ENCODE data around the gene PHETA1.

- TF ChIP-seq POLR2A (IDR thresholded peaks at IDR 0.05) (no peak), CTCF (IDR thresholded peaks at IDR 0.05) (no peak)
Observed at GRCh38 chr12:111366583-111366982, 2.3 kb downstream of the PHETA1 start.

All from testis (tissue), 2 donors.